Immature natural killer cell (primary cell): ENCODE measurements around the gene PSMC1. TPM values are rescaled to one million over a fixed set of nuclear protein-coding genes. Genes with fewer than 3 reads are reported as not detected.
A peak's percentile ranks its signal among the peaks of the same experiment; 100 is the strongest.

ENCODE experiments used
- DNase-seq, 3 donors: peaks; one replicate each; pipeline ENCODE4 v3.0.0; 2022; ENCODE audit warnings: mixed read lengths in 1 of 3
- H3K27ac Mint-ChIP-seq, 6 donors: one replicate each; pipeline ENCODE4 v1.8.0; 2020; ENCODE audit warnings: mixed read lengths in 6 of 6, mild to moderate bottlenecking in 5 of 6, inconsistent platforms in 4 of 6, moderate library complexity in 3 of 6
- H3K27me3 Mint-ChIP-seq, 3 donors: one replicate each; pipeline ENCODE4 v1.8.0; 2020 to 2021; ENCODE audit warnings: low read depth in 3 of 3, mild to moderate bottlenecking in 3 of 3, mixed read lengths in 3 of 3, moderate library complexity in 3 of 3, inconsistent platforms in 1 of 3
- H3K36me3 Mint-ChIP-seq, 3 donors: one replicate each; pipeline ENCODE4 v1.8.0; 2020; ENCODE audit warnings: mixed read lengths in 3 of 3, inconsistent platforms in 2 of 3, mild to moderate bottlenecking in 2 of 3
- H3K4me1 Mint-ChIP-seq, 2 donors: one replicate each; pipeline ENCODE4 v1.8.0; 2020; ENCODE audit warnings: inconsistent platforms in 2 of 2, mild to moderate bottlenecking in 2 of 2, mixed read lengths in 2 of 2, moderate library complexity in 1 of 2
- H3K4me3 Mint-ChIP-seq, 5 donors: one replicate each; pipeline ENCODE4 v1.8.0; 2020; ENCODE audit warnings: mild to moderate bottlenecking in 5 of 5, mixed read lengths in 5 of 5, inconsistent platforms in 3 of 5, moderate library complexity in 3 of 5
- H3K9me3 Mint-ChIP-seq, 6 donors: one replicate each; pipeline ENCODE4 v1.8.0; 2020; ENCODE audit warnings: mild to moderate bottlenecking in 6 of 6, mixed read lengths in 6 of 6, inconsistent platforms in 4 of 6, moderate library complexity in 3 of 6
- polyA plus RNA-seq, 3 donors: library from polyadenylated mRNA; unstranded; fragments of 300-500 nt; fragmentation: Illumina TruSeq; gene quantifications; one replicate each; pipeline ENCODE4 v1.2.3, GENCODE V29; 2021

The PSMC1 gene
- polyA plus RNA-seq, 3 donors from 2014 or later: 139 to 193 (median 145) TPM

DNA sequence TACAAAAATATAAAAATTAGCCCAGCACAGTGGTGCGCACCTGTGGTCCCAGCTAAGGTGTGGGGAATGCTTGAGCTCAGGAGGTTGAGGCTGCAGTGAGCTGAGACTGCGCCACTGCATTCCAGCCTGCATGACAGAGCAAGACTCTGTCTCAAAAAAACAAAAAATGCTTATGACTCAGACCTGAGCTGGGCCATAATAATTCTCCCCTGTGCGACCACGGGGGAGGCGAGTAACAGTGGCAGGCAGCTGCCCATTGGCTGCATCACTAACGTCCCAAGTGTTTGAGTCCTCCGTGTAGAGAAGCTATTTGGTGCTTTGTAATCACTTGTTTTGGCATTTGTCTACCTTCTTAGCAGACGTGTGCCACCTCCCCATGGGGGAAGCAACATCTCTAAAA, 24.9 kb downstream of the PSMC1 start:
- Mint-ChIP-seq H3K4me3 (no peak overlapping the region), H3K4me1 (no peaks in the 10 kb centered on the region), H3K9me3 (peaks cover 0 to 2% (median 0%) of the 10 kb centered on the region in 6 donors), H3K27me3 (peaks cover 0 to 4% (median 1%) of the 10 kb centered on the region in 3 donors), H3K27ac (no peak overlapping the region), H3K36me3 (peaks cover 13 to 36% (median 14%) of the 10 kb centered on the region in 3 donors)
- no peak for DNase-seq

DNA sequence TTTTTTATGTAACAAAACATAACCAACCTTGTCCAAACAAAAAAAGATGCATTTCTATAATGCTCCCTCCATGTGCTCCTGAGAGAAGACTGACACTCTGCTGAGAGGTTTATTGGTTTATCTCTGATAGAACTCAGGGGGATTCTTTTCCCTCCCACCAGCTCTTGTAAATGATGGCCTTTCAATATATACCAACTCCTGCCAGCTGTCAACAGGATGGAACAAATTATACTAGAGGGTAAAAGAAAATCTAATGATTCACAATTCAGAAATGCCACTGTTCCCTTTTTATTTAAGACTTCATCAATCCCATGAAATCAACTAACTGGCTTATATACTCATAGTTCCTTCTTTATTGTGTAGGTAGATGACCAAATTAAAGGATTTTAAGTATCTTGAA, 25.4 kb downstream of the PSMC1 start:
- H3K4me1 Mint-ChIP-seq: no peaks in the 10 kb centered on the region
- H3K9me3 Mint-ChIP-seq: peaks cover 0 to 2% (median 0%) of the 10 kb centered on the region in 6 donors
- peaks cover 12 to 34% (median 14%) of the 10 kb centered on the region in 3 donors for H3K36me3 Mint-ChIP-seq
- peaks cover 0 to 4% (median 4%) of the 10 kb centered on the region in 3 donors for H3K27me3 Mint-ChIP-seq
- H3K27ac Mint-ChIP-seq: no peak overlapping the region
- no peak for DNase-seq
- no peak overlapping the region for H3K4me3 Mint-ChIP-seq

- Mint-ChIP-seq H3K27ac (no peak overlapping the region), H3K4me1 (peaks cover 6 to 11% of the 10 kb centered on the region in 2 donors), H3K9me3 (no peaks in the 10 kb centered on the region), H3K36me3 (peaks cover 22 to 51% (median 34%) of the 10 kb centered on the region in 3 donors), H3K4me3 (no peak overlapping the region), H3K27me3 (peaks cover 0 to 3% (median 2%) of the 10 kb centered on the region in 3 donors)
- no peak for DNase-seq
These were observed 31.4 kb downstream of the PSMC1 start for GRCh38 chr14:90287791-90288190.

DNA sequence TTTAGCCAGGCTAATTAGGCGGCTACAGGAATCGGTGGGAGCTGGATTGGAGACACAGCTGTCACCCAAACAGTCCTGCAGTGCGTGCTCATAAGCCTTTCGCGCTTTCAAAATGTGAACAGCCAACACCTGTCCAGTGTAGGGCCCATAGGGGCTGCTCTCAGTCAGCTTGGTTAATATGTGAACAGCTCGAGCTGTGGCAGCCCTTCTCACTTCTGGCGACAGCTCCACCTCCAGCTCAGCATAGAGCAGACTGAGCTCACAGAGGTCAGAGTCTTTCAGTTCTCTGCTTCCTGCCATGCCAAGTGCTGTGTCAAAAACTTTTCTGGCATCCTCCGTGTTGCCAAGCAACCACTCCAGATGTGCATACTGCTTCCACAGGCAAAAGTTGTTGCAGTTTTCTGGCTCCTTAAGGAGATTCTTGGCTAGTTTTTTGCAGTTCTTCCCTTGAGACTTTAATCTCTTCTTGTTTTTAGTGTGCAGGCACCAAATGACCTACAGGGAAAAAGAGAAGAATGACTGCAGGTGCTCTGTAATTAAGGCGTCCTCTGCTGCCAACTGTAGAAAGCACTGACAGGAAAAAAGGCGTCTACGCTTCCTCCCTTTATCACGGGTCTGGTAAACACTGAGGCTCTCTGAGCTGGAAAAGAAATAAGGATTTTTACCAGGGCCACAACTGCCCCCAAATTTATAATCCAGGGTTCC, 32.5 kb downstream of the PSMC1 start:
- H3K4me1 Mint-ChIP-seq: peaks cover 6 to 11% of the 10 kb centered on the region in 2 donors
- peak in 2 of 3 donors; percentile 9 to 29 for DNase-seq
- H3K4me3 Mint-ChIP-seq: no peak overlapping the region
- no peaks in the 10 kb centered on the region for H3K9me3 Mint-ChIP-seq
- H3K36me3 Mint-ChIP-seq: peaks cover 20 to 46% (median 34%) of the 10 kb centered on the region in 3 donors
- H3K27me3 Mint-ChIP-seq: peaks cover 0 to 3% (median 2%) of the 10 kb centered on the region in 3 donors
- peak overlapping the region in 4 of 6 donors; percentile 22 to 53 (median 26) for H3K27ac Mint-ChIP-seq

DNA sequence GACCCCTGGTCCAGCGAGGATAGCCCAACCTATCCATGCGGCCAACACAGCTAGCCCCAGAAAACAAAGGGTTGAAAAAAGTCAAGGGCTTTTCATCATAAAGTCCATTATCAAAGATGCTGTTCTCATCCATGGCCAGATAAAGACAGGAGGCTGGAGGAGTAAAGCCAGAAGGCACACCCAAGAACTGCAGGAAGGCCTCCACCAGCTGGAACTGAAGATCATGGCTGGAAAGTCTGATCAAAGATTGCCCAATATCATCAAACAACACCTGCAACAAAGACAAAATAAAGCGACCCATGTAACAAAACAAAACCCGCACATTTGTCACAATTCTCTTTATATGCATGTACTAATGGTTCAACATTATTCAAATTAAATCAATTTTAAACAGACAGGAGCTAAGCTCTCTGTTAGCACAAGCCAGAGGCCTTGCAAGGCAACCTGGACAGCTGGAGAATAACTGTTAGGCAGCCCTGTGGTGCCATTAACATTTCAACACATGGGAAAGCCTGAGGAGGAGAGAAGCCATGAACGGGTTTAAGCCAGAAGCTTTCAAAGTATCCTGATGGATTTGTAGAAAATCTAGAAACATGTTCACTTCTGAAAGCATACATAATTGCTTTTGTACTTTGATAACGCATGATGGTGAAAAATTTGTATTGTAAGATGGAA, 34.1 kb downstream of the PSMC1 start:
- H3K4me1 Mint-ChIP-seq: peaks cover 6 to 11% of the 10 kb centered on the region in 2 donors
- peak overlapping the region in 1 of 6 donors; percentile 34 for H3K27ac Mint-ChIP-seq
- DNase-seq: no peak
- no peak overlapping the region for H3K4me3 Mint-ChIP-seq
- H3K27me3 Mint-ChIP-seq: peaks cover 0 to 3% (median 2%) of the 10 kb centered on the region in 3 donors
- peaks cover 27 to 52% (median 41%) of the 10 kb centered on the region in 3 donors for H3K36me3 Mint-ChIP-seq
- no peaks in the 10 kb centered on the region for H3K9me3 Mint-ChIP-seq

GRCh38 chr14:90291699-90292098, 35.3 kb downstream of the PSMC1 start:
- H3K9me3 Mint-ChIP-seq: no peaks in the 10 kb centered on the region
- peaks cover 6 to 11% of the 10 kb centered on the region in 2 donors for H3K4me1 Mint-ChIP-seq
- DNase-seq: no peak
- H3K4me3 Mint-ChIP-seq: no peak overlapping the region
- H3K27me3 Mint-ChIP-seq: peaks cover 0 to 3% (median under 1%) of the 10 kb centered on the region in 3 donors
- H3K27ac Mint-ChIP-seq: no peak overlapping the region
- peaks cover 19 to 53% (median 38%) of the 10 kb centered on the region in 3 donors for H3K36me3 Mint-ChIP-seq

DNA sequence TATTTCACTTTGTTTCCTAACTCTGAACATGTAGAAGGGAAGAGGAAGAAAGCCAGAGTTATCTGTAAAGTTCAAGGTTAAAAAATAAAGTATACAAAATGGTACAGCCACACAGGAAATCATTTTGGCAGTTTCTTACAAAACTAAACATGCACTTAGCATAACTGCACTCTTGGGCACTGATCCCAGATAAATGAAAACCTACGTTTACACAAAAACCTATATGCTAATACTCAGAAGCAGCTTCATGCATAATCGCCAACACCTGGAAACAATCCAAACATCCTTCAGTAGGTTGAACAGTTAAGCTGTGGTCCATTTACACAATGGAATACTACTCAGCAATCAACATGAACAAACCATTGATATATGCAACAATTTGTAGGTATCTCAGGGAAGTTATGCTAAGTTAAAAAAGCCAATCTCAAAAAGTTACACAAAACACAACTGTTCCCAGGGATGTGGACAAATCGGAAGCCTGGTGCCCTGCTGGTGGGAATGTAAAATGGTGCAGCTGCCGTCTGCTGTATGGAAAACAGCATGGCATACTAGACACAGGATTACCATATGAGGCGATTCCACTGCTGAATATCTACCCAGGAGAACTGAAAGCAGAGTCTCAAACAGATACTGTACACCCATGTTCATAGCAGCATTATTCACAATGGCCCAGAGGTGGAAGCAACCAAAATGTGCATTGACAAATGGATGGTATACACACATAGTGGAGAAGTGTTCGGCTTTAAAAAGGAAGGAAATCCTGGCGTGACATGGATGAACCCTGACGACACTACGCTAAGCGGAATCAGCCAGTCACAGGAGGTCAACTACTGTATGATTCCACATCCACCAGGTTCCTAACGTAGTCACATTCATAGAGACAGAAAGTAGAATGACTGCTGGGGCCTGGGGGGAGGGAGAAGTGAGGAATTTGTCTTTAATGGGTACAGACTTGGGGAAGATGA, 37.7 kb downstream of the PSMC1 start:
- no peaks in the 10 kb centered on the region for H3K27me3 Mint-ChIP-seq
- H3K4me3 Mint-ChIP-seq: no peak overlapping the region
- H3K36me3 Mint-ChIP-seq: peaks cover 19 to 46% (median 39%) of the 10 kb centered on the region in 3 donors
- peaks cover 0 to 2% of the 10 kb centered on the region in 2 donors for H3K4me1 Mint-ChIP-seq
- no peaks in the 10 kb centered on the region for H3K9me3 Mint-ChIP-seq
- H3K27ac Mint-ChIP-seq: no peak overlapping the region
- no peak for DNase-seq

DNA sequence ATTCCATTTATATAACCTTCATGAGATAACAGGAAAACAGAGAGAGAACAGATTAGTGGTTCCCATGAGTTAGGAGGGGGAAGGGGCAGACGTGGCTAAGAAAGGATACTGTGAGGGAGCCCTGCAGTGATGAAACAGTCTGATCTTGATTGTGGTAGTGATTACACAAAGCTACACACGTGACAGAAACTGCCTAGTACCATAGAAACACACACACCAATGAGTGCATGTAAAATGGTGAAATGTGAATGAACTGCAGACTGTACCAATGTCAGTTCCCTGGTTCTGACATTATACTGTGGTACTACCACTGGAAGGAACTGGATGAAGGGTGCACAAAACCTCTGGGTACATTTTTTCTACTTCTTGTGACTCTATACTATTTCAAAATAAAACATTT, 38.5 kb downstream of the PSMC1 start:
- H3K9me3 Mint-ChIP-seq: no peaks in the 10 kb centered on the region
- H3K27ac Mint-ChIP-seq: no peak overlapping the region

DNA sequence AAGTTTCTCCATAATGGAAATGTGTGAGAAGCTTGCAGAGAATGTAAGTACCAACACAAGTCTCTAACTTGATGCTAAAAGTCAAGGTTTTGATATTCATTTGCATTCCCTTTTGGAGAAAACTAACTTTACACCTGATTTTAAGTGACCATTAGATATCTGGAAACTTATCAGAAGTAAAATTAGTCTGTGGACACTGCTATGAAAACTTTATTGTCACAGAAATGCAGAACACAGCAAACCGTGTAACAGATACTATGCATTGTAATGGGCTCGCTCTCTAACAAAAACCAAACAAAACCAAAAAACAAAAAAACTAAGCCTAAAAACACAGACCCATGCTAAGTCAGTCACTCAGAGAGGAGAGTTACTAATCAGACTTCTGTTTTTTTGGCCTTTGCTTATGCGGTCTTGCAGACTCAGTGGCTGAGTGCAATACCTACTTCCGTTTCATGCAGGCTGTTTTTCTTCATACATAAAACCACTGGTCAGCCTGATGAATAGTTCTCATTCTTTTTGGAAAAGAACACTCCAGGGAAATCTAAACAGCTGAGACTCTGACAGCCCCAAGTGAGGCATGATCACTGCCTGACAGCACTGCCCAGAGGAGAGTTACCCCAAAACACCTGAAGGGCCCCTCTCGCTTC, 39.6 kb downstream of the PSMC1 start:
- Mint-ChIP-seq H3K36me3 (peaks cover 23 to 46% (median 30%) of the 10 kb centered on the region in 3 donors), H3K4me3 (no peak overlapping the region), H3K27ac (no peak overlapping the region), H3K27me3 (peaks cover 0 to 6% (median 4%) of the 10 kb centered on the region in 3 donors), H3K9me3 (no peaks in the 10 kb centered on the region), H3K4me1 (peaks cover 6 to 8% of the 10 kb centered on the region in 2 donors)
- no peak for DNase-seq

More for the DNA sequence above, 38.5 kb downstream of the PSMC1 start:
- Mint-ChIP-seq H3K4me3 (no peak overlapping the region), H3K4me1 (no peaks in the 10 kb centered on the region), H3K27me3 (no peaks in the 10 kb centered on the region), H3K36me3 (peaks cover 19 to 47% (median 39%) of the 10 kb centered on the region in 3 donors)
- DNase-seq: no peak

- no peak overlapping the region for H3K27ac Mint-ChIP-seq
- no peaks in the 10 kb centered on the region for H3K9me3 Mint-ChIP-seq
- peaks cover 0 to 6% (median 4%) of the 10 kb centered on the region in 3 donors for H3K27me3 Mint-ChIP-seq
- H3K4me1 Mint-ChIP-seq: peaks cover 8 to 15% of the 10 kb centered on the region in 2 donors
- DNase-seq: no peak
- peaks cover 22 to 42% (median 28%) of the 10 kb centered on the region in 3 donors for H3K36me3 Mint-ChIP-seq
- H3K4me3 Mint-ChIP-seq: no peak overlapping the region
These were observed 40.3 kb downstream of the PSMC1 start for GRCh38 chr14:90296641-90297040.

- Mint-ChIP-seq H3K9me3 (no peaks in the 10 kb centered on the region), H3K27me3 (peaks cover 0 to 10% (median 4%) of the 10 kb centered on the region in 3 donors), H3K27ac (no peak overlapping the region), H3K4me1 (peaks cover 10 to 17% of the 10 kb centered on the region in 2 donors), H3K4me3 (no peak overlapping the region), H3K36me3 (peaks cover 15 to 36% (median 21%) of the 10 kb centered on the region in 3 donors)
- no peak for DNase-seq
These were observed 41.7 kb downstream of the PSMC1 start for GRCh38 chr14:90297876-90298629.

GRCh38 chr14:90299408-90299807, 43.1 kb downstream of the PSMC1 start:
- no peak overlapping the region for H3K27ac Mint-ChIP-seq
- H3K36me3 Mint-ChIP-seq: peaks cover 10 to 41% (median 21%) of the 10 kb centered on the region in 3 donors
- no peaks in the 10 kb centered on the region for H3K9me3 Mint-ChIP-seq

More at GRCh38 chr14:90299408-90299807, 43.1 kb downstream of the PSMC1 start:
- Mint-ChIP-seq H3K4me1 (peaks cover 11 to 17% of the 10 kb centered on the region in 2 donors), H3K4me3 (no peak overlapping the region), H3K27me3 (peaks cover 0 to 11% (median 4%) of the 10 kb centered on the region in 3 donors)
- no peak for DNase-seq
